H1 (cell line): Measurements from ENCODE around the gene IFNL1. TPM values are rescaled to one million over a fixed set of nuclear protein-coding genes. Genes with fewer than 3 reads are reported as not detected.
"Not testable (repeated sequence)": the region's sequence is repeated elsewhere in the genome, so short reads cannot be mapped to it uniquely, and the experiment has no call there.

Source experiments
- CTCF ChIA-PET: fragments of 300-600 bp; sonication (Branson Sonifier 250); formaldehyde crosslinking; loops from one replicate; lab custom pipeline; 2021; ENCODE audit not compliant: partially characterized antibody; lab: Charles Lee
- POLR2A ChIA-PET: fragments of 300-600 bp; sonication (Branson Sonifier 250); formaldehyde crosslinking; loops from one replicate; lab custom pipeline; 2021; ENCODE audit warnings: inconsistent platforms; ENCODE audit not compliant: partially characterized antibody; lab: Charles Lee
- DNase-seq, 2 experiments: peaks; one replicate each; pipeline versions ENCODE4 v3.0.0 to v3.0.0-alpha.2; 2010 to 2022; ENCODE audit warnings: low spot score in 2 of 2, low read depth in 1 of 2, mixed read lengths in 1 of 2
- FAIRE-seq: peaks from 2 replicates; lab custom pipeline; 2011; peaks lifted over from hg19 to GRCh38; lab: Jason Lieb, UNC
- H2AFZ ChIP-seq: 2 replicates; pipeline ENCODE4 v1.8.1; 2012; ENCODE audit warnings: low read length, inconsistent platforms
- H2AK5ac ChIP-seq: 2 replicates; pipeline ENCODE4 v1.6.1; 2013; ENCODE audit warnings: low read depth, low read length
- H2BK120ac ChIP-seq: replicated peaks from 2 replicates; pipeline ENCODE3; 2013; ENCODE audit warnings: low read depth, low read length, inconsistent platforms
- H2BK12ac ChIP-seq: 2 replicates; pipeline ENCODE4 v1.6.1; 2013; ENCODE audit warnings: low read depth, low read length
- H2BK15ac ChIP-seq: 2 replicates; pipeline ENCODE4 v1.6.1; 2013; ENCODE audit warnings: low read length
- H2BK20ac ChIP-seq: 2 replicates; pipeline ENCODE4 v1.6.1; 2013; ENCODE audit warnings: low read length
- H2BK5ac ChIP-seq: 2 replicates; pipeline ENCODE4 v1.6.1; 2013; ENCODE audit warnings: low read depth, low read length
- H3K14ac ChIP-seq: 2 replicates; pipeline ENCODE4 v1.6.1; 2013; ENCODE audit warnings: inconsistent platforms; ENCODE audit not compliant: insufficient read length
- H3K18ac ChIP-seq: 2 replicates; pipeline ENCODE4 v1.6.1; 2013; ENCODE audit warnings: low read length; ENCODE audit errors: extremely low read depth
- H3K23ac ChIP-seq: 2 replicates; pipeline ENCODE4 v1.6.1; 2013; ENCODE audit warnings: inconsistent platforms; ENCODE audit not compliant: insufficient read length
- H3K23me2 ChIP-seq: 2 replicates; pipeline ENCODE4 v1.6.1; 2013; ENCODE audit warnings: low read depth, low read length
- H3K27ac ChIP-seq: 2 replicates; pipeline ENCODE4 v1.6.1; 2011; ENCODE audit warnings: low read depth, low read length, inconsistent platforms
- H3K27me3 ChIP-seq, 4 experiments: replicated peaks in 1 of 4; 1 replicate in 1 of 4; 2 replicates in 3 of 4; pipeline versions ENCODE4 v1.6.1 to v1.8.1; 2011 to 2013; ENCODE audit warnings: low read length in 3 of 4, mild to moderate bottlenecking in 3 of 4, inconsistent platforms in 2 of 4, mixed read lengths in 2 of 4, moderate library complexity in 1 of 4; ENCODE audit not compliant: control insufficient read depth in 3 of 4, insufficient read depth in 3 of 4; ENCODE audit errors: extremely low read depth in 1 of 4
- H3K36me3 ChIP-seq, 4 experiments: 2 replicates each; pipeline versions ENCODE4 v1.6.1 to v1.8.1; 2011 to 2013; ENCODE audit warnings: mild to moderate bottlenecking in 4 of 4, low read length in 3 of 4, moderate library complexity in 2 of 4, control low read depth in 1 of 4, inconsistent platforms in 1 of 4; ENCODE audit not compliant: insufficient read depth in 4 of 4, control insufficient read depth in 2 of 4
- H3K4ac ChIP-seq: replicated peaks from 2 replicates; pipeline ENCODE3; 2013; ENCODE audit warnings: low read length, low read depth, mixed read lengths, inconsistent platforms; ENCODE audit not compliant: insufficient read length
- H3K4me1 ChIP-seq, 4 experiments: replicated peaks in 1 of 4; 1 replicate in 1 of 4; 2 replicates in 3 of 4; pipeline versions ENCODE4 v1.6.1 to v1.8.1; 2011 to 2013; ENCODE audit warnings: low read length in 3 of 4, inconsistent platforms in 2 of 4, mixed read lengths in 1 of 4; ENCODE audit not compliant: insufficient read depth in 4 of 4, control insufficient read depth in 3 of 4
- H3K4me2 ChIP-seq, 2 experiments: 2 replicates each; pipeline versions ENCODE4 v1.6.1 to v1.8.1; 2011 to 2013; ENCODE audit warnings: low read depth in 2 of 2, low read length in 2 of 2, control low read depth in 1 of 2, inconsistent platforms in 1 of 2, mild to moderate bottlenecking in 1 of 2; ENCODE audit not compliant: insufficient read depth in 1 of 2
- H3K4me3 ChIP-seq, 4 experiments: fragments of 200-600, 300-600 bp in 1 of 4; sonication (generic), shearing (Covaris generic), sonication (Bioruptor Twin) in 1 of 4; 2 replicates each; pipeline versions ENCODE4 v1.5.1 to v1.8.1; 2011 to 2016; ENCODE audit warnings: low read length in 4 of 4, low read depth in 3 of 4, control low read depth in 2 of 4, inconsistent platforms in 2 of 4, mild to moderate bottlenecking in 2 of 4, mixed read lengths in 1 of 4, moderate library complexity in 1 of 4; ENCODE audit not compliant: insufficient read depth in 2 of 4; ENCODE audit errors: extremely low read depth in 1 of 4
- H3K56ac ChIP-seq: replicated peaks from 2 replicates; pipeline ENCODE3; 2013; ENCODE audit warnings: low read depth, mild to moderate bottlenecking, mixed read lengths, low read length, inconsistent platforms; ENCODE audit not compliant: insufficient read length
- H3K79me1 ChIP-seq: 2 replicates; pipeline ENCODE4 v1.6.1; 2013; ENCODE audit warnings: low read depth, low read length, control low read depth
- H3K79me2 ChIP-seq, 2 experiments: 2 replicates each; pipeline versions ENCODE4 v1.6.1 to v1.8.1; 2012 to 2013; ENCODE audit warnings: low read length in 2 of 2, mild to moderate bottlenecking in 2 of 2, inconsistent platforms in 1 of 2; ENCODE audit not compliant: insufficient read depth in 2 of 2, control insufficient read depth in 1 of 2
- H3K9ac ChIP-seq, 4 experiments: replicated peaks in 1 of 4; 1 replicate in 1 of 4; 2 replicates in 3 of 4; pipeline versions ENCODE4 v1.6.1 to v1.8.1; 2011 to 2013; ENCODE audit warnings: low read depth in 3 of 4, low read length in 3 of 4, control low read depth in 2 of 4, mild to moderate bottlenecking in 2 of 4, moderate library complexity in 2 of 4, inconsistent platforms in 1 of 4; ENCODE audit errors: extremely low read depth in 1 of 4
- H3K9me3 ChIP-seq, 2 experiments: 2 replicates each; pipeline versions ENCODE4 v1.6.1 to v1.8.1; 2012 to 2013; ENCODE audit warnings: mild to moderate bottlenecking in 2 of 2, moderate library complexity in 2 of 2, control low read depth in 1 of 2, inconsistent platforms in 1 of 2, low read depth in 1 of 2, low read length in 1 of 2, mixed read lengths in 1 of 2; ENCODE audit not compliant: insufficient read depth in 2 of 2
- H4K20me1 ChIP-seq, 2 experiments: replicated peaks in 1 of 2; 2 replicates each; pipeline versions ENCODE3 to v1.8.1; 2011 to 2013; ENCODE audit warnings: inconsistent platforms in 2 of 2, low read length in 2 of 2, mild to moderate bottlenecking in 1 of 2; ENCODE audit not compliant: insufficient read depth in 2 of 2, control insufficient read depth in 1 of 2
- H4K5ac ChIP-seq: 2 replicates; pipeline ENCODE4 v1.6.1; 2013; ENCODE audit warnings: low read length, low read depth, mixed read lengths, inconsistent platforms; ENCODE audit not compliant: insufficient read length
- H4K8ac ChIP-seq: 2 replicates; pipeline ENCODE4 v1.8.0; 2013; ENCODE audit warnings: mild to moderate bottlenecking, moderate library complexity, low read length, inconsistent platforms; ENCODE audit not compliant: insufficient read depth; ENCODE audit errors: extremely low read depth
- H4K91ac ChIP-seq: replicated peaks from 2 replicates; pipeline ENCODE3; 2013; ENCODE audit warnings: low read length, mixed read lengths, inconsistent platforms; ENCODE audit not compliant: insufficient read length
- ATF3 ChIP-seq: IDR thresholded peaks from 2 replicates; pipeline ENCODE4 v1.6.1; 2011; ENCODE audit warnings: low read depth, mild to moderate bottlenecking, low read length; ENCODE audit not compliant: insufficient read depth
- MAFK ChIP-seq: IDR thresholded peaks from 2 replicates; pipeline ENCODE4 v1.6.1; 2012; ENCODE audit warnings: low read depth, mild to moderate bottlenecking, improper control_type of control experiment, low read length
- TAF1 ChIP-seq: IDR thresholded peaks from 2 replicates; pipeline ENCODE4 v1.6.1; 2011; ENCODE audit warnings: mild to moderate bottlenecking, low read depth, low read length
- WGBS, 2 experiments: shearing (Covaris generic) in 1 of 2; methylation state at CpG; one replicate each; pipeline versions ENCODE4 v1.1.6 to v1.1.7; 2013 to 2015; ENCODE audit warnings: low lambda C conversion rate in 2 of 2, mixed read lengths in 2 of 2, inconsistent platforms in 1 of 2, low coverage in 1 of 2, missing lambda C conversion rate in 1 of 2; ENCODE audit not compliant: insufficient replicate concordance in 2 of 2, insufficient coverage in 1 of 2, insufficient read length in 1 of 2; ENCODE audit errors: extremely low coverage in 1 of 2, missing lambda C conversion rate in 1 of 2; 5-methylcytosine and 5-hydroxymethylcytosine counted together
- polyA plus RNA-seq, 7 experiments: library from polyadenylated mRNA; depleted of rRNA in 3 of 7; stranded (reverse) in 5 of 7; unstranded in 2 of 7; fragments of >200 nt in 5 of 7; fragments of 200-250 nt in 2 of 7; gene quantifications; 1 replicate in 5 of 7; 2 replicates in 1 of 7; 4 replicates in 1 of 7; pipeline versions ENCODE4 v1.2.1 to v1.2.3, GENCODE V29; 2011 to 2013; ENCODE audit warnings: missing spikeins in 2 of 7, mixed read lengths in 2 of 7
- total RNA-seq: library from RNA; stranded (reverse); fragmentation: NEBNext Ultra II Directional; extraction: Animal tissue kit (Norgen Biotek cat#: 25700); gene quantifications from 2 replicates; pipeline ENCODE4 v1.2.1, GENCODE V29; 2021

Gene IFNL1
- total and polyA plus RNA-seq, 2 of the 8 experiments (the other 6 are each of a cell fraction or from before 2014, with no cell fraction given): not detected

DNA sequence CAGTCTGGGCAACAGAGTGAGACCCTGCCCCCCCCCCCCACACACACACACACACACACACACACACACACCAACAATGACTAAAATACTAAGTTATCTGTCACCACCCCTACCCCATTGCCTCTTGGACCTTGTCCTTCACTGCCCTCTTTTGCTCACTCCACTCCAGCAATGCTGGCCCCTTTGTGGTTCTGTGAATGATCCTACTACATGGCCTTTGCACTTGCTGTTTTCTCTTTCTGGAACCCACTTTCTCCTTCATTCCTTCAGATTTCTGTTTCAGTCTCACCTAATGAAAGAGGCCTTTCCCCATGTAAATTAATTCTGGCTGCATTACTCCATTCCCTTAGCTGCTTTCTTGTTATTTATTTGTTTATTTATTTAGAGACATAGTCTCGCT, 43.5 kb downstream of the IFNL1 start (continued):
- TF ChIP-seq ATF3: no peak
- TF ChIP-seq TAF1: no peak
- TF ChIP-seq MAFK: no peak

DNA sequence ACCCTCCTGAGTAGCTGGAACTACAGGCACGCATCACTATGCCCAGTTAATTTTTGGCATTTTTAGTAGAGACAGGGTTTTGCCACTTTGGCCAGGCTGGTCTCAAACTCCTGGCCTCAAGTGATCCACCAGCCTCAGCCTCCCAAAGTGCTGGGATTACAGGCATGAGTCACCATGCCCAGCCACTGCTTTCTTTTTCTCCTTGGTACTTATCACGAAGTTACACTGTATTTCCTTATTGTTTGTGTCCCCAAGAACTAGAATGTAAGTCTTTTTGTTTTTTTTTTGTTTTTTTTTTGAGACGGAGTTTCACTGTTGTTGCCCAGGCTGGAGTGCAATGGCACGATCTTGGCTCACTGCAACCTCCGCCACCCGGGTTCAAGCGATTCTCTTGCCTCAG, 43.9 kb downstream of the IFNL1 start:
- H3K18ac ChIP-seq, H2BK120ac ChIP-seq, H2BK12ac ChIP-seq, H2BK20ac ChIP-seq, H3K23ac ChIP-seq, H3K9me3 ChIP-seq, FAIRE-seq, H3K27ac ChIP-seq, H3K36me3 ChIP-seq, H3K14ac ChIP-seq, H2AK5ac ChIP-seq, H2AFZ ChIP-seq, H2BK15ac ChIP-seq, H3K79me1 ChIP-seq, H3K4me3 ChIP-seq, H4K8ac ChIP-seq, H3K4ac ChIP-seq, H3K27me3 ChIP-seq, H4K91ac ChIP-seq, POLR2A ChIA-PET, DNase-seq, H2BK5ac ChIP-seq, H4K5ac ChIP-seq, H3K56ac ChIP-seq, H3K9ac ChIP-seq, H4K20me1 ChIP-seq: not testable (repeated sequence)
- peaks cover 2 to 12% (median 3%) of the 10 kb centered on the region in 4 experiments; a peak in 4 of 7 replicates for H3K4me1 ChIP-seq
- WGBS, 2 experiments: 89% methylated on average over 6 of the region's 7 CpGs; no CpG with 5 or more reads in 1 of the 2 experiments
- CTCF ChIA-PET: interaction anchor here (0.8 kb wide), 1 partner anchor 136 kb away, joined by 3 read pairs; the partner anchor contains the start of gene SYCN
- peak overlapping the region in 1 of 2 experiments; percentile 88; a peak in 1 of 4 replicates for H3K4me2 ChIP-seq
- peaks cover 15% of the 10 kb centered on the region for H3K23me2 ChIP-seq
- peaks cover 0 to 18% of the 10 kb centered on the region in 2 experiments; a peak in 2 of 4 replicates for H3K79me2 ChIP-seq
